ENCODE results near the gene TMEM51. TPM values are rescaled to one million over a fixed set of nuclear protein-coding genes. Genes with fewer than 3 reads are reported as not detected.

The TMEM51 gene
- total RNA-seq, 5 donors from 2014 or later (not counting 1 experiment from before 2014, with no cell fraction given): 0.23 to 0.26 TPM; not detected in 3

GRCh38 chr1:15222653-15223303, 69.2 kb downstream of the TMEM51 start:
- ChIA-PET CTCF (no interaction called here), POLR2A (no interaction called here)
- Histone ChIP-seq H3K36me3 (ENCODE audit: control insufficient read depth in 2 of 2, extremely low read depth in 1 of 2, insufficient read depth in 1 of 2, low read length in 1 of 2) (no peaks in the 10 kb centered on the region), H3K9me3 (no peaks in the 10 kb centered on the region), H3K27ac (ENCODE audit: low read length) (no peak overlapping the region), H3K4me3 (ENCODE audit: control insufficient read depth in 1 of 2, extremely low read depth in 1 of 2, low read length in 1 of 2) (no peak overlapping the region), H3K27me3 (replicated peaks in 1 of 2; ENCODE audit: control insufficient read depth in 2 of 2, extremely low read depth in 1 of 2, insufficient read depth in 2 of 2, low read length in 1 of 2) (peaks cover 0 to 17% of the 10 kb centered on the region in 2 experiments), H3K4me1 (ENCODE audit: control insufficient read depth in 1 of 2, extremely low read depth in 1 of 2, insufficient read depth in 2 of 2, low read length in 2 of 2) (no peaks in the 10 kb centered on the region)
- ATAC-seq (replicated peaks in 1 of 4): no peak
- Mint-ChIP-seq H3K36me3 (no peaks in the 10 kb centered on the region), H3K27ac (no peak overlapping the region), H3K9me3 (no peaks in the 10 kb centered on the region), H3K4me1 (peaks cover 0 to 10% (median 2%) of the 10 kb centered on the region in 3 donors), H3K4me3 (no peak overlapping the region), H3K27me3 (peaks cover 13% of the 10 kb centered on the region in 2 donors)
- WGBS (ENCODE audit: insufficient coverage): 100% methylated on average over 2 of the region's 4 CpGs
- DNase-seq: no peak

- ATAC-seq (replicated peaks in 1 of 4) (no peak), DNase-seq (no peak)
- no peak overlapping the region for H3K4me3 Mint-ChIP-seq
- CTCF ChIA-PET: no interaction called here
- peaks cover 12 to 13% of the 10 kb centered on the region in 2 donors for H3K27me3 Mint-ChIP-seq
- H3K36me3 ChIP-seq (ENCODE audit: control insufficient read depth in 2 of 2, extremely low read depth in 1 of 2, insufficient read depth in 1 of 2, low read length in 1 of 2): no peaks in the 10 kb centered on the region
- 68% methylated on average over 7 of the region's 8 CpGs for WGBS (ENCODE audit: insufficient coverage)
- no peak overlapping the region for H3K4me3 ChIP-seq (ENCODE audit: control insufficient read depth in 1 of 2, extremely low read depth in 1 of 2, low read length in 1 of 2)
- POLR2A ChIA-PET: no interaction called here
- peaks cover 0 to 16% of the 10 kb centered on the region in 2 experiments for H3K27me3 ChIP-seq (replicated peaks in 1 of 2; ENCODE audit: control insufficient read depth in 2 of 2, extremely low read depth in 1 of 2, insufficient read depth in 2 of 2, low read length in 1 of 2)
- no peaks in the 10 kb centered on the region for H3K4me1 ChIP-seq (ENCODE audit: control insufficient read depth in 1 of 2, extremely low read depth in 1 of 2, insufficient read depth in 2 of 2, low read length in 2 of 2)
- H3K9me3 ChIP-seq: no peaks in the 10 kb centered on the region
- no peak overlapping the region for H3K27ac Mint-ChIP-seq
- no peaks in the 10 kb centered on the region for H3K36me3 Mint-ChIP-seq
- no peaks in the 10 kb centered on the region for H3K9me3 Mint-ChIP-seq
- no peak overlapping the region for H3K27ac ChIP-seq (ENCODE audit: low read length)
- no peaks in the 10 kb centered on the region for H3K4me1 Mint-ChIP-seq
Observed at GRCh38 chr1:15224259-15224869, 70.8 kb downstream of the TMEM51 start.

GRCh38 chr1:15224974-15225373, 71.4 kb downstream of the TMEM51 start:
- CTCF ChIA-PET: no interaction called here
- WGBS (ENCODE audit: insufficient coverage): no CpG with 5 or more reads among the region's 4 CpGs
- peaks cover 12 to 13% of the 10 kb centered on the region in 2 donors for H3K27me3 Mint-ChIP-seq

GRCh38 chr1:15225461-15225860, 71.9 kb downstream of the TMEM51 start:
- POLR2A ChIA-PET: no interaction called here
- Histone ChIP-seq H3K27me3 (replicated peaks in 1 of 2; ENCODE audit: control insufficient read depth in 2 of 2, extremely low read depth in 1 of 2, insufficient read depth in 2 of 2, low read length in 1 of 2) (peaks cover 0 to 11% of the 10 kb centered on the region in 2 experiments), H3K4me1 (ENCODE audit: control insufficient read depth in 1 of 2, extremely low read depth in 1 of 2, insufficient read depth in 2 of 2, low read length in 2 of 2) (no peaks in the 10 kb centered on the region), H3K4me3 (ENCODE audit: control insufficient read depth in 1 of 2, extremely low read depth in 1 of 2, low read length in 1 of 2) (no peak overlapping the region), H3K27ac (ENCODE audit: low read length) (no peak overlapping the region), H3K36me3 (ENCODE audit: control insufficient read depth in 2 of 2, extremely low read depth in 1 of 2, insufficient read depth in 1 of 2, low read length in 1 of 2) (no peaks in the 10 kb centered on the region), H3K9me3 (no peaks in the 10 kb centered on the region)
- CTCF ChIA-PET: no interaction called here
- Mint-ChIP-seq H3K36me3 (no peaks in the 10 kb centered on the region), H3K9me3 (no peaks in the 10 kb centered on the region), H3K4me3 (no peak overlapping the region), H3K27me3 (peaks cover 12 to 13% of the 10 kb centered on the region in 2 donors), H3K4me1 (no peaks in the 10 kb centered on the region), H3K27ac (no peak overlapping the region)
- no peak for ATAC-seq (replicated peaks in 1 of 4)
- DNase-seq: no peak
- WGBS (ENCODE audit: insufficient coverage): 87% methylated on average over 4 of the region's 4 CpGs

More at GRCh38 chr1:15224974-15225373, 71.4 kb downstream of the TMEM51 start:
- no peak overlapping the region for H3K27ac ChIP-seq (ENCODE audit: low read length)
- H3K4me1 Mint-ChIP-seq: no peaks in the 10 kb centered on the region
- H3K9me3 ChIP-seq: no peaks in the 10 kb centered on the region
- ATAC-seq (replicated peaks in 1 of 4) (no peak), DNase-seq (no peak)
- no peak overlapping the region for H3K27ac Mint-ChIP-seq
- H3K4me1 ChIP-seq (ENCODE audit: control insufficient read depth in 1 of 2, extremely low read depth in 1 of 2, insufficient read depth in 2 of 2, low read length in 2 of 2): no peaks in the 10 kb centered on the region
- no peaks in the 10 kb centered on the region for H3K36me3 ChIP-seq (ENCODE audit: control insufficient read depth in 2 of 2, extremely low read depth in 1 of 2, insufficient read depth in 1 of 2, low read length in 1 of 2)
- H3K9me3 Mint-ChIP-seq: no peaks in the 10 kb centered on the region
- H3K36me3 Mint-ChIP-seq: no peaks in the 10 kb centered on the region
- H3K4me3 Mint-ChIP-seq: no peak overlapping the region
- H3K27me3 ChIP-seq (replicated peaks in 1 of 2; ENCODE audit: control insufficient read depth in 2 of 2, extremely low read depth in 1 of 2, insufficient read depth in 2 of 2, low read length in 1 of 2): peaks cover 0 to 11% of the 10 kb centered on the region in 2 experiments
- H3K4me3 ChIP-seq (ENCODE audit: control insufficient read depth in 1 of 2, extremely low read depth in 1 of 2, low read length in 1 of 2): no peak overlapping the region
- POLR2A ChIA-PET: no interaction called here

DNA sequence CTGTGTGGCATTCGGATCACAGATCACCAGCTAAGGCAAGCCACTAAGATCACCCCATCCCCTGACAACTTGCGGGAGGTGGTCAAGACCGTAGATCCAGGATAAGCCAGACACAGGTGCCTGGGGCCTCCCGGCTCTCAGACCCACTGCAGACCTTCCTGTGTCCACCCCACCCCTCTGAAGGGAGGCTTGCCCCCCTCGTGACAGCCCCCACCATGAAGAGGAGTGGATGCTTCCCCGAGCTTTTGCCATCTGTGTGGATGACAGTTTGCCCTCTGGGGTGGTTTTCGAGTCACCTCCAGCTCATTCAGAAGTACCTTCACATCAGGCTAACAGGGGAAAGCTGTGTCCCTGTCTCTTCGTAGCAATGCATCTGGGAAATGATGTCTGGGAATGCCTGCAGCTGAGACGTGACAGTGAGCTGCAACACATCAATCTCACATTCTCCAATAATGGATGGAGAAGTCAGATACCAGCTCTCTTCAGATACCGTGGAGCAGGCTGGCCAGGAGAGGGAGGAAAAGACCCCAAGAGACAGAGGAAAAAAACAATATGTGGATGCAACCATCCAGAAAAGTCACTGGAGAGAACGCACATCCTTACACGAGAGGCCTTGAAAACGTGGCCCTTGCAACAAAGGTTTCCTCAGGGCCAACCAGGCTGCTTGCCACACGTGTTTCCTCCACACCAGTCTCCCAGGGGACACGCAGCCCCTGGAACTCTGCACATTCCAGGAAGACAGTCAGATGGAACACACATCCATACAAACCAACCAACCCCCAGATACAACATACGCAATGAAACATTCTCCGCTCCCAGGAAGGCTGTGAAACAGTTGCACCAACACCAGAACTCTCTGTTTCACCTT, 73.1 kb downstream of the TMEM51 start:
- Histone ChIP-seq H3K27ac (ENCODE audit: low read length) (no peak overlapping the region), H3K36me3 (ENCODE audit: control insufficient read depth in 2 of 2, extremely low read depth in 1 of 2, insufficient read depth in 1 of 2, low read length in 1 of 2) (no peaks in the 10 kb centered on the region), H3K27me3 (replicated peaks in 1 of 2; ENCODE audit: control insufficient read depth in 2 of 2, extremely low read depth in 1 of 2, insufficient read depth in 2 of 2, low read length in 1 of 2) (peaks cover 0 to 2% of the 10 kb centered on the region in 2 experiments), H3K9me3 (no peaks in the 10 kb centered on the region), H3K4me3 (ENCODE audit: control insufficient read depth in 1 of 2, extremely low read depth in 1 of 2, low read length in 1 of 2) (no peak overlapping the region), H3K4me1 (ENCODE audit: control insufficient read depth in 1 of 2, extremely low read depth in 1 of 2, insufficient read depth in 2 of 2, low read length in 2 of 2) (no peaks in the 10 kb centered on the region)
- H3K27me3 Mint-ChIP-seq: peaks cover 4 to 6% of the 10 kb centered on the region in 2 donors
- POLR2A ChIA-PET: no interaction called here
- H3K36me3 Mint-ChIP-seq: no peaks in the 10 kb centered on the region
- H3K27ac Mint-ChIP-seq: no peak overlapping the region
- CTCF ChIA-PET: no interaction called here
- ATAC-seq (replicated peaks in 1 of 4): no peak
- no peaks in the 10 kb centered on the region for H3K9me3 Mint-ChIP-seq
- DNase-seq: no peak
- H3K4me3 Mint-ChIP-seq: no peak overlapping the region
- H3K4me1 Mint-ChIP-seq: peaks cover 0 to 5% (median 2%) of the 10 kb centered on the region in 3 donors
- WGBS (ENCODE audit: insufficient coverage): 77% methylated on average over 10 of the region's 17 CpGs

GRCh38 chr1:15229707-15230131, 76.2 kb downstream of the TMEM51 start:
- Mint-ChIP-seq H3K27me3 (peaks cover under 1 to 2% of the 10 kb centered on the region in 2 donors), H3K9me3 (no peaks in the 10 kb centered on the region), H3K36me3 (no peaks in the 10 kb centered on the region), H3K27ac (no peak overlapping the region), H3K4me1 (peaks cover 0 to 8% (median 4%) of the 10 kb centered on the region in 3 donors), H3K4me3 (no peak overlapping the region)
- ATAC-seq (replicated peaks in 1 of 4) (no peak), DNase-seq (no peak)
- ChIA-PET POLR2A (interaction anchor here in 1 of 2 donors (0.6 kb wide), 1 partner anchor 124 kb away, joined by 3 read pairs; no protein-coding TSS in a partner anchor), CTCF (interaction anchor here in 1 of 2 donors (0.7 kb wide), 1 partner anchor 39 kb away, joined by 4 read pairs; no protein-coding TSS in a partner anchor)
- H3K27ac ChIP-seq (ENCODE audit: low read length): no peak overlapping the region
- no peaks in the 10 kb centered on the region for H3K27me3 ChIP-seq (replicated peaks in 1 of 2; ENCODE audit: control insufficient read depth in 2 of 2, extremely low read depth in 1 of 2, insufficient read depth in 2 of 2, low read length in 1 of 2)
- H3K36me3 ChIP-seq (ENCODE audit: control insufficient read depth in 2 of 2, extremely low read depth in 1 of 2, insufficient read depth in 1 of 2, low read length in 1 of 2): no peaks in the 10 kb centered on the region
- no CpG with 5 or more reads among the region's 4 CpGs for WGBS (ENCODE audit: insufficient coverage)
- H3K4me3 ChIP-seq (ENCODE audit: control insufficient read depth in 1 of 2, extremely low read depth in 1 of 2, low read length in 1 of 2): no peak overlapping the region
- H3K9me3 ChIP-seq: no peaks in the 10 kb centered on the region
- no peaks in the 10 kb centered on the region for H3K4me1 ChIP-seq (ENCODE audit: control insufficient read depth in 1 of 2, extremely low read depth in 1 of 2, insufficient read depth in 2 of 2, low read length in 2 of 2)

All from T-cell (primary cell).